NK-92 treated with Interleukin-12 subunit alpha and Interleukin-12 subunit beta, amount 100 ng/mL, for 24 hours (cell line): ENCODE measurements around the gene ARNT2.
"Not testable (repeated sequence)": the region's sequence is repeated elsewhere in the genome, so short reads cannot be mapped to it uniquely, and the experiment has no call there.

Experiments
- DNase-seq: peaks from one replicate; lab custom pipeline; 2025; lab: John Stamatoyannopoulos, UW

The ARNT2 gene

DNA sequence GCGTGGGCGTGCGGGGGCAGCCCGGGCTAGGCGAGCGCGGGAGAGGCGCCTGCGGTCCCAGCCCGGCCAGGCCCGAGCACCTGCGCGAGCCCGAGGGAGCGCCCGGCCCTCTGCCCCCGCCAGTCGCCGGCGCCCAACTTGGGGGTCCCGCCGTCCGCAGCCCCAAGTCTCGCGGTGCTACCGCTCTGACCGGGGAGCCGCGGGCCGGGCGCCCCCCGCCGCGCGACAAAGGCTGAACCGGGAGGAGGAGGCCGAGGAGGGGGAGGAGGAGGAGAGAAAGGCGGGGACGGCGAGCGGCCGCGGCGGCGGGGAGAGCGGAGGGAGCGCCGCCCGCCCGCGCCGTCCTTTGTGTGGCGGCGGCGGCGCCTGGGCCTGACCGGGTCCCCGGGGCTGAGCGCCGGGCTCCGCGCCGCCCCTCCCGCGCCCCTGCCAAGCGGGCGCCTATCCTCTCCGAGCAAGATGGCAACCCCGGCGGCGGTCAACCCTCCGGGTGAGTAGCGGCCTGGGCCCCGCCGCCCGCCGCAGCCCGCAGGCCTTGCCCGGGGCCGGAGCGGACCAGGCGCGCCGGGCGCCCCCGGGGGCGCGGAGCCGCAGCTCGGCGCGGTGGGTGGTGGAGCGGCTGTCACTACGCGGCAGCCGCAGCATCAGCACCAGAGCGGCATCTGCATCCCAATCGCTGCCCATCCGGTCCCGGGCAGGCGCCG lies at the start of gene ARNT2:
ARNT2 (plus strand) TSS at position 326 of the 704 bp plus-strand sequence; CDS start at position 460, 134 bp downstream.
- DNase-seq = no peak

GRCh38 chr15:80367094-80367493 lies 37.1 kb upstream of the ARNT2 start:
- DNase-seq = peak; percentile 31

DNA sequence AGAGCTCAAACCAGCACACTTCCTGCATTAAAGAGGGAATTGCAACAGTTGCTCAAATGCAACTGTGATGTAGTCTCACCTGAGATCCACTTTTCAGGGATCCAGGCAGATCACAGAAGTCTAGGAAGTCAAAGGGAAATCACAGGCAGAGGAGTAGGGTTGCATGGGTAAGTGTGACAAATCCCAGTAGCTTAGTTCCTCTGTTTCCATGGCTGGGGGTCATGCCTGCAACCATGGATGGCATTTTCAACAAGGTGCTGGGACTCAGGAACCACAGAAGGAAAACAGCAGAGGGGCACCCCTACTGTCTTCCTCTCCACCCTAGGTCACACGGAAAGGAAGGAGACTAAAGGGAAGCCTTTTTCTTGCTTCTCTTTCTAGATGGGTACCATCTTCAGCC lies 36.5 kb upstream of the ARNT2 start:
- DNase-seq = no peak

GRCh38 chr15:80371924-80372323 lies 32.3 kb upstream of the ARNT2 start:
- DNase-seq = no peak

DNA sequence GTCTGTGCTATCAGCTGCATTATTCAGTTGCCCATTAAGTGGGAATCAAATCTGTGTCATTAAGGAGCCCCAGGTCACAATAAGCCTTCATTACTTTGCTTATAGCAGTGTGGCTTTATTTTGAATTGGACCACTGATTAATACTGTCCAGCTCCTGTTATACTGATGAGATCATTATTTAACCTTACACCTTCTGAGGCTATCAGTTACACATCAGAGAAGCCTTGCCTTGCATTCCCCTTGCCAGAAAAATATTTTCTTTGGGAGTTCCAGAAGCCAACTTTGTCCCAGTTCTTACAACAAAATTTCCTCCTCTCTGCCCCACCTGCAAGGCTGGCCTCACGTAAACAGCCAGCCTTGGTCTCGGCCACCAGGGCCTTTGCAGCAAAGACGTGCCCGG lies 29.7 kb upstream of the ARNT2 start:
- DNase-seq = no peak

- DNase-seq = no peak
Observed at GRCh38 chr15:80375968-80376891, 28.0 kb upstream of the ARNT2 start.

DNA sequence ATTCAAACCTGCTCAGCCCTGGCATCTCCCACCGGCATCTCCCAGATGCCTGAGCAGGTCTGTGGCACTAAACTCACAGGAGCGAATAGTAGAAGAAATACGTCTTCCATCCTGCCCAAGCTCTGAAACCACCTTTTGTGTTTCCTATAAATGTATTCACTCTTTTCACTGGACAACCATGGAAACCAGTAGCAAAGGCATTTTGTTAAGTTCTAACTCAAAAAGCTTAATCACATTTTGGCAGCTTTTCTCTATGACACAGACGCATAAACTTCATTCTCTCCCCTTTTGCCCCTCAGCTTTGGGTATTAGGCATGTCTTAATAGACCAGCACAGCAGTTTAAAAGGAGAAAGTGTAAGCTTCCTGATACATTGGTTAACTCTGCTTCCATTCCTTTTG lies 24.5 kb upstream of the ARNT2 start:
- no peak for DNase-seq

DNA sequence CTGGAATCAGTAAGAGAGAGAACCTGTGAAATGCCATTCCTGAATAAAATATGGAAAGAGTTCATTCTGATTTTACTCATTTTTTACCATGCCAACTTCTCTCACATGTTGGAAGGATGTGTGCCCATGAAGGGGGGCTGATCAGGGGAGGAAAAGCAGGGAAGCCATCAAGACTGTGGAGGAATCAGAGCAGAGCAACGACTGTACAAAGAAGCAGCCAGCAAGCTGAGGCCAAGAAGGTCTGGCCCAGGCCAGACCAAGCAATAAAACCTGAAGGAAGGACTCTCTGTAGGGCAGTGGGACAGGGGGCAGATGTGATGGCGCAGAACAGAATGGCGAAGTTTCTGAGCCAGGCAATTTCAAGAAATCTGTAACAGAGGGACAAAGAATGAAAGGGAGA lies 24.0 kb upstream of the ARNT2 start:
- no peak for DNase-seq

- no peak for DNase-seq
Observed at GRCh38 chr15:80382285-80382684, 21.9 kb upstream of the ARNT2 start.

- DNase-seq = no peak
Observed at GRCh38 chr15:80384432-80384831, 19.8 kb upstream of the ARNT2 start.

DNA sequence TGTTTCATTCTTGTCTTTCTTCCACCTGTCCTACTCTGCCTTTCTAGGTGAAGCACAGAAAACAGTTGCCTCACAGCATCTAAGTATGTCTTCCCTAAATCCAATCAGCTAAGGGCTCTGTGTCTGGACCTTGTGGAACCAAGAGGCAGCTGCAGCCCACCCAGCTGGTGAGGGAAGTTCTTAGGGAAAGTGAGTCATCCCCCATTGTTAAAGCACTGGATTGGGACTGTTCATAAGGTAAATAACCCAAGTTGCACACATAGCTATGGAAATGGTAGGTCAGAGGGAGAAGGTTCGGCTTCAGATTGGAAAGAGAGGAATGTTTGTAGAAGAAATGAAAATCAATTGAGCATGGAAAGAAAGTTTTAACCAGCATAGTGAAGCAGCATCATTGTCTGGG lies 18.0 kb upstream of the ARNT2 start:
- no peak for DNase-seq

DNA sequence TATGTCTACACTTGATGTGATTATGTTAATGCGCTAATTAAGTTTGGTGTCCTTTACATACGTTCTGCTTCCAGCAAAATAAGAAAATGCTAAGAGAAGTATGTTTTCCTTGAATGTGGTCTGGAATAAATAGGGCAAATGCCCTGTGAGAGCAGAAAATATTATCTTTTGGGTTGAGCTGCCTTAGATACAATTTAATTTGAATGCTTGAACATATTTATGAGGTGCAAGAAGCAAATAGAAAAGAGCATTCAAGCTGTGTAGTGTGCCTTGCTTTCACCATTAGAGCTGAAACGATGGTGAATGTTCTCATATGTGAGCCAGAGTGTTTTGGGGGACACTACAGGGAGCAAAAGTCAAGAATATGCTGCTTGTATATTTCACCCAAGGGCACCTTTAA lies 15.9 kb upstream of the ARNT2 start:
- no peak for DNase-seq

DNA sequence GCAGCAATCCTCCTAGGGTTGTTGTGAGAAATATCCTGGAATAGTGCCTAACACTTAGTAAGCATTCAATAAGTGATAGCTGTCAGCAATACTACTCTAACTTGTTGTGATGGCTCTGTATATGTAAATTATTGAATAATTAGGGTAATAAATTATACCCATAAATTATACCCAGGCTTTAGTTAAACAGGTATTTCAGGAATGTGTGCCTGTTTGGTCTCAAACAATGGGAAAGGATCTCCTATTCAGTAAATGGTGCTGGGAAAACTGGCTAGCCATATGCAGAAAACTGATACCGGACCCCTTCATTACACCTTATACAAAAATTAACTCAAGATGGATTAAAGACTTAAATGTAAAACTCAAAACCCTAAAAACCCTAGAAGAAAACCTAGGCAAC lies 14.8 kb upstream of the ARNT2 start:
- DNase-seq = no peak

DNA sequence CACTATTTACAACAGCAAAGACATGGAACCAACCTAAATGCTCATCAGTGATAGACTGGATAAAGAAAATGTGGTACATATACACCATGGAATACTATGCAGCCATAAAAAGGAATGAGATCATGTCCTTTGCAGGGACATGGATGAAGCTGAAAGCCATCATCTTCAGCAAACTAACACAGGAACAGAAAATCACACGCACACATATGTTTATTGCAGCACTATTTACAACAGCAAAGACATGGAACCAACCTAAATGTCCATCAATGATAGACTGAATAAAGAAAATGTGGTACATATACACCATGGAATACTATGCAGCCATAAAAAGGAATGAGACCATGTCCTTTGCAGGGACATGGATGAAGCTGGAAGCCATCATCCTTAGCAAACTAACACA lies 13.2 kb upstream of the ARNT2 start:
- not testable (repeated sequence) for DNase-seq

DNA sequence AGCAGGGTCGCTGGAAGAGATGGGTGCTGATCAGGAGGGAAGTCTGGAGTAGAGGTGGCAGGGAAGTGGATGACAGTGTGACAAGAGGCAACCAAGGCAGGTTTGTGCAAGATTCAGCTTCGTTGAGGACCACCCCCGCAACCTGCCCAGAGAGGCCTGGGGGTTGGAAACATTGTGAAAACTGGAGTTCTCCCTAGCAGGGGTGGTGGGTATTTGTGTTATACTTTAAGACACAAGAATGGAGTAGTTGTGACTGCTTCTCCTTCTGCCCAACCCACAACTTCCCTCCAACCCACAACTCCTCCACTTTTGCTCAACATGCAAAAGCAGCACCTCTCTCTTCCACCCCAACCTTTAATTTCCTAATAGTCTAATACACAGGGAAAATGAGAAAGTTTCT lies 8.6 kb upstream of the ARNT2 start:
- no peak for DNase-seq

- no peak for DNase-seq
Observed at GRCh38 chr15:80396096-80396495, 8.1 kb upstream of the ARNT2 start.

- DNase-seq = no peak
Observed at GRCh38 chr15:80399508-80399907, 4.7 kb upstream of the ARNT2 start.

DNA sequence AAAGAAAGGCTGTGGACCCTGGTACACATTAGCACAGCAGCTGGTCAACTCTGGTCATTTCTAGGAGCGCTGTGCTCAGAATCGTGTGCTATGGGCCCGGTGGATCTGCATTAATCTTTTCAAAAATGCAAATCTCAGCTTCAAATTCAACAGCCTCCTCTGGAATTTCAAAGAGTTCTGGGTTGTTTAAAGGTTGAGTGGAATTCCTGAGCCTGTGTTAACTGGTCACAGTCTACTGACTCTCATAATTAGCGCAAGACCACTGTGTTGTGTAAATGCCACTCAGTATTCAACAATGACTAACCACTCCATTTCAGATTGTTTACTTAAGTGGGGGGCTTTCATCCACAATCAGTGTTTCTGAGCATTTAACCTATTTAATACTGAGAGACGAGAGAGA lies 2.7 kb upstream of the ARNT2 start:
- no peak for DNase-seq

DNA sequence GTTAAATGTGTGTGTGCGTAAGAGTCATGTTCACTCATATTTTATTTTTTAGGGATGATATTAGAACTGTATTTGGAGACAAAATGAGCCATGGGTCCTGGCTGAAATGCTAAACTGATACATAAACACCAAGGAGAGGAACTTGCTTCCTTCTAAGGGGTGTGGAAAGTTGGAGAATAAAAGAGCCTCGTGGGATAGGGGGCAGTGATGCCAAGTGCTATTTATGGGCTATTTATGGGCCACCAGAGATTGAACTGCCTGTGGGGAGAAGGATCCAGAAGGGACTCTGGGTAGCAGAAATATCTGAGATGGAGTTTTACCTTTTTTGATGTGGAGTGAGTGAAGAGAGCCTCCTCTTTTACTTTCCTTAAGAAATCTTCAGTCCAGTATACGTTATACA lies 1.8 kb upstream of the ARNT2 start:
- no peak for DNase-seq

DNA sequence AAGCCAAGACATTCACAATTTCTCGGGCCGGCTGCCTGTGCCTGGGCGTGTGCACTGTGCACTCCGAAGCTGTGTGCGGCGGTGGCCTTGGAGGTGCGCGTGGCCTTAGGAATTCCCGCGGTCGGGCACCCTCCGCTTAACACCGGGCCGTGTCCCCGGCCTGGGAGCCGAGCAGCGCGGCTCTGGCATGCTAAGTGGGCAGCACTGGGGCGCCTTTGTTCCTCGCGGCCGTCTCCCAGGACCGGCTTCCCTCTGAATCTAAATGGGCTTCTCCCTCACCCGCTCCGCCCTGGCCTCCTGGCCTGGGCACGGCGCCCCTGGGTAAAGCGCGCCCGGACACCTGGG lies 498 bp upstream of the ARNT2 start:
- no peak for DNase-seq

- no peak for DNase-seq
Observed at GRCh38 chr15:80404761-80405553, 775 bp downstream of the ARNT2 start.

- no peak for DNase-seq
Observed at GRCh38 chr15:80405554-80405850, 1.3 kb downstream of the ARNT2 start.

DNA sequence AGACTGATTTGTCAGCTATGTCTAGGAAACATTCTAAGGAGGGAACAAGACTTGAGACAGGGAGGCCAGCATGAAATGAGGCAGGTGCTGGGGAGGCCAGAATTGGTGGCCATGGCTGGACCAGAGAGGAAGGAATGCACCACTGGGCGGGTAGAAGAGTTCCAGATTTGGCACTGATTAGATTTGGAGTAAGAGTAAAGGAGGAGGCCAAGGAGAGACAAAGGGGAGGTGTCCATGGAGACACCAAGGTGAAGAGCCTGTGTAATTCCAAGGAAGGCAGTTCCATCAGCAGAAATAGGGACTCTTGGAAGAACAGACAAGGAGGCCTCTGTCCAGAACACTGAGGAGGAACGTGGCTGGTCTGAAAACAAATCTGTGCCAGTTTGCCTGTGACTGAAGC lies 1.8 kb downstream of the ARNT2 start:
- no peak for DNase-seq
